GM12892 (cell line): ENCODE results near the gene EIF4ENIF1.

Source experiments
- POLR2A ChIP-seq: IDR thresholded peaks from 2 replicates; pipeline ENCODE4 v1.6.1; 2011; ENCODE audit warnings: low read depth, low read length, control low read depth
- POLR2AphosphoS5 ChIP-seq: IDR thresholded peaks from 2 replicates; pipeline ENCODE4 v1.6.1; 2011; ENCODE audit warnings: low read depth, low read length, control low read depth
- TAF1 ChIP-seq: IDR thresholded peaks from 2 replicates; pipeline ENCODE4 v1.6.1; 2011; ENCODE audit warnings: low read depth, mild to moderate bottlenecking, control low read depth, low read length, borderline replicate concordance

DNA sequence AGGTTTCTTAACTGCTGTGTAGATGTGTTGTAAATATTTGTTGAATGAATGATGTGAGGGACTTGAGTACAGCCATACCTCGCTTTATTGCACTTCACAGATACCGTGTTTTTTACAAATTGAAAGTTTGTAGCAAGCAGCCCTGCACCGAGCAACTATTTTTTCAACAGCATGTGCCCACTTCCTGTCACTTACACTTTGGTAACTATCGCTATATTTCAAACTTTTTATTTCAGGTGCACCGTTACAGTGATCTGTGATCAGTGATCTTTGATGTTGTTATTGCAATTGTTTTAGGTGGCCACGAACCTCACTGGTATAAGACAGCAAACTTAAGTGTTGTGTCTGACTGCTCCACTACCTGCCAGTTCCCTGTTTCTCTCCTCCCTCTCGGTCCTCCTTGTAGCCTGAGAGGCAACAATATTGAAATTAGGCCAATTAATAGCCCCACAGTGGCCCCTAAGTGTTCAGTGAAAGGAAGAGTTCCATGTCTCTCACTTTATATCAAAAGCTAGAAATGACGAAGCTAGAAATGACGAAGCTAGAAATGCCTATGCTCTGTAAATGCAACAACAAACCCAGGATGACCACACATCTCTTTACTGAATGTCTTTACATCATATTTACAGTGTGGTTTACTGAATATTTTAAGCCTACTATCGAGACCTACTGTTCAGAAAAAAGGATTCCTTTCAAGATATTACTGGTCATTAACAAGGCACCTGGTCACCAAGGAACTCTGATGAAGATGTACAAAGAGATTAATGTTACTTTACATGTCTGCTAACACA lies 7.7 kb upstream of the EIF4ENIF1 start:
- no peak for TF ChIP-seq POLR2A
- TF ChIP-seq TAF1: no peak
- no peak for TF ChIP-seq POLR2AphosphoS5
